GM12872 (cell line): ENCODE data around the gene CCDC88C.

Experiments
- CTCF ChIP-seq: IDR thresholded peaks from 3 replicates; pipeline ENCODE4 v1.5.1; 2011; ENCODE audit warnings: low read depth, mild to moderate bottlenecking, low read length, moderate library complexity; ENCODE audit not compliant: insufficient read depth

The CCDC88C gene

GRCh38 chr14:91332171-91332985 lies 85.2 kb downstream of the CCDC88C start:
- no peak for TF ChIP-seq CTCF

- no peak for TF ChIP-seq CTCF
Observed at GRCh38 chr14:91331721-91332120, 85.9 kb downstream of the CCDC88C start.

GRCh38 chr14:91330856-91331255 lies 86.8 kb downstream of the CCDC88C start:
- TF ChIP-seq CTCF, result no peak

- TF ChIP-seq CTCF, result no peak
Observed at GRCh38 chr14:91330096-91330696, 87.4 kb downstream of the CCDC88C start.

GRCh38 chr14:91329486-91330014 lies 88.1 kb downstream of the CCDC88C start:
- TF ChIP-seq CTCF, result no peak

GRCh38 chr14:91328313-91329050 lies 89.1 kb downstream of the CCDC88C start:
- no peak for TF ChIP-seq CTCF
